CD14-positive monocyte (primary cell): ENCODE measurements around the gene UPK1A. TPM values are rescaled to one million over a fixed set of nuclear protein-coding genes. Genes with fewer than 3 reads are reported as not detected.

Experiments used
- DNase-seq, 3 donors: peaks; one replicate each; pipeline ENCODE4 v3.0.0-alpha.2; 2011 to 2022
- H2AFZ ChIP-seq: 2 replicates; pipeline ENCODE4 v1.6.0; 2012; ENCODE audit warnings: mild to moderate bottlenecking, low read depth, low read length, inconsistent platforms; ENCODE audit not compliant: insufficient read depth, poor library complexity, severe bottlenecking
- H3K27ac ChIP-seq, 2 donors: 1 replicate in 1 of 2; 2 replicates in 1 of 2; pipeline ENCODE4 v1.5.1; 2012 to 2013; ENCODE audit warnings: low read length in 2 of 2, control low read depth in 1 of 2, inconsistent platforms in 1 of 2, low read depth in 1 of 2, mild to moderate bottlenecking in 1 of 2
- H3K27me3 ChIP-seq, 2 donors: one replicate each; pipeline versions ENCODE4 v1.6.0 to v1.6.1; 2011 to 2013; ENCODE audit warnings: low read length in 2 of 2; ENCODE audit not compliant: control insufficient read depth in 2 of 2, insufficient read depth in 2 of 2
- H3K36me3 ChIP-seq, 2 donors: replicated peaks in 1 of 2; 1 replicate in 1 of 2; 2 replicates in 1 of 2; pipeline versions ENCODE4 v1.5.1 to v1.6.1; 2012 to 2013; ENCODE audit warnings: low read length in 2 of 2, control low read depth in 1 of 2, inconsistent platforms in 1 of 2, mild to moderate bottlenecking in 1 of 2; ENCODE audit not compliant: insufficient read depth in 2 of 2, control insufficient read depth in 1 of 2
- H3K4me1 ChIP-seq, 2 donors: 1 replicate in 1 of 2; 2 replicates in 1 of 2; pipeline versions ENCODE4 v1.5.1 to v1.6.1; 2012 to 2013; ENCODE audit warnings: low read length in 2 of 2, control low read depth in 1 of 2, inconsistent platforms in 1 of 2, mild to moderate bottlenecking in 1 of 2, moderate library complexity in 1 of 2; ENCODE audit not compliant: insufficient read depth in 2 of 2, control insufficient read depth in 1 of 2
- H3K4me2 ChIP-seq: replicated peaks from 2 replicates; pipeline ENCODE3; 2012; ENCODE audit warnings: low read length, moderate library complexity, mild to moderate bottlenecking; ENCODE audit not compliant: poor library complexity, severe bottlenecking; ENCODE audit errors: extremely low read depth
- H3K4me3 ChIP-seq, 3 experiments: fragments of 200-600 bp in 1 of 3; sonication (generic) in 1 of 3; replicated peaks in 1 of 3; 1 replicate in 2 of 3; 2 replicates in 1 of 3; pipeline ENCODE4 v1.5.1; 2011 to 2013; ENCODE audit warnings: low read length in 3 of 3, mild to moderate bottlenecking in 3 of 3, control low read depth in 2 of 3, low read depth in 2 of 3, inconsistent platforms in 1 of 3, moderate library complexity in 1 of 3
- H3K79me2 ChIP-seq: 2 replicates; pipeline ENCODE4 v1.6.0; 2012; ENCODE audit warnings: mild to moderate bottlenecking, control low read depth, inconsistent platforms, low read length, moderate library complexity; ENCODE audit not compliant: insufficient read depth
- H3K9ac ChIP-seq: 2 replicates; pipeline ENCODE4 v1.6.0; 2017; ENCODE audit warnings: low read length, mild to moderate bottlenecking; ENCODE audit not compliant: insufficient read depth, poor library complexity, severe bottlenecking
- H3K9me3 ChIP-seq, 2 donors: replicated peaks in 1 of 2; 1 replicate in 1 of 2; 2 replicates in 1 of 2; pipeline versions ENCODE4 v1.5.1 to v1.6.1; 2012 to 2013; ENCODE audit warnings: low read length in 2 of 2, control low read depth in 1 of 2; ENCODE audit not compliant: control insufficient read depth in 1 of 2, insufficient read depth in 1 of 2
- H4K20me1 ChIP-seq: 2 replicates; pipeline ENCODE4 v1.6.0; 2012; ENCODE audit warnings: mild to moderate bottlenecking, low read length, control low read depth, moderate library complexity; ENCODE audit not compliant: insufficient read depth
- H3K27ac Mint-ChIP-seq, 7 donors: one replicate each; pipeline ENCODE4 v1.8.0; 2020; ENCODE audit warnings: mild to moderate bottlenecking in 7 of 7, mixed read lengths in 7 of 7, moderate library complexity in 6 of 7, inconsistent platforms in 2 of 7
- H3K27me3 Mint-ChIP-seq, 3 donors: one replicate each; pipeline ENCODE4 v1.8.0; 2021 to 2022; ENCODE audit warnings: low read depth in 3 of 3, mild to moderate bottlenecking in 3 of 3, mixed read lengths in 3 of 3, moderate library complexity in 3 of 3, inconsistent platforms in 1 of 3
- H3K36me3 Mint-ChIP-seq, 2 donors: one replicate each; pipeline ENCODE4 v1.8.0; 2020; ENCODE audit warnings: mixed read lengths in 2 of 2, inconsistent platforms in 1 of 2, mild to moderate bottlenecking in 1 of 2
- H3K4me1 Mint-ChIP-seq: one replicate; pipeline ENCODE4 v1.8.0; 2020; ENCODE audit warnings: mild to moderate bottlenecking, mixed read lengths
- H3K4me3 Mint-ChIP-seq, 2 donors: one replicate each; pipeline ENCODE4 v1.8.0; 2020; ENCODE audit warnings: mild to moderate bottlenecking in 2 of 2, mixed read lengths in 2 of 2, moderate library complexity in 1 of 2
- H3K9me3 Mint-ChIP-seq, 7 donors: one replicate each; pipeline ENCODE4 v1.8.0; 2020 to 2022; ENCODE audit warnings: mixed read lengths in 7 of 7, mild to moderate bottlenecking in 6 of 7, moderate library complexity in 6 of 7, inconsistent platforms in 2 of 7
- CTCF ChIP-seq: fragments of 200-600 bp; IDR thresholded peaks from one replicate; pipeline ENCODE4 v1.8.0; 2022; ENCODE audit warnings: antibody characterized with exemption, mild to moderate bottlenecking
- WGBS: methylation state at CpG from one replicate; pipeline ENCODE4 v1.1.5; 2013; ENCODE audit warnings: missing lambda C conversion rate; ENCODE audit not compliant: insufficient coverage; 5-methylcytosine and 5-hydroxymethylcytosine counted together
- intact Hi-C, 2 donors: fragments of 100-400 bp; cut with micrococcal nuclease; formaldehyde crosslinking; loops; one replicate each; pipeline versions ENCODE4 v1.15.0 to v1.15.1; 2023
- polyA plus RNA-seq, 3 donors: library from polyadenylated mRNA; depleted of rRNA in 1 of 3; unstranded in 2 of 3; stranded (reverse) in 1 of 3; fragments of 300-500 nt in 2 of 3; fragments of >200 nt in 1 of 3; fragmentation: Illumina TruSeq in 2 of 3; gene quantifications; 1 replicate in 2 of 3; 2 replicates in 1 of 3; pipeline ENCODE4 v1.2.3, GENCODE V29; 2012 to 2021

Gene UPK1A
- polyA plus RNA-seq, 3 donors: not detected

- Histone ChIP-seq H3K9ac (no peak overlapping the region), H3K4me1 (peaks cover 9% of the 10 kb centered on the region in 2 donors), H2AFZ (no peak overlapping the region), H3K79me2 (no peaks in the 10 kb centered on the region), H3K27me3 (peaks cover 0 to 2% of the 10 kb centered on the region in 2 donors), H3K36me3 (peaks cover 45 to 63% of the 10 kb centered on the region in 2 donors), H3K9me3 (no peaks in the 10 kb centered on the region), H3K27ac (no peak overlapping the region), H4K20me1 (no peaks in the 10 kb centered on the region), H3K4me3 (no peak overlapping the region), H3K4me2 (no peak overlapping the region)
- Mint-ChIP-seq H3K4me3 (no peak overlapping the region), H3K27ac (no peak overlapping the region), H3K27me3 (peaks cover 8 to 15% (median 8%) of the 10 kb centered on the region in 3 donors), H3K4me1 (peaks cover 8% of the 10 kb centered on the region), H3K9me3 (no peaks in the 10 kb centered on the region), H3K36me3 (peaks cover 50 to 63% of the 10 kb centered on the region in 2 donors)
- TF ChIP-seq CTCF: no peak
- 97% methylated on average over 22 of the region's 25 CpGs for WGBS
- intact Hi-C loops: no loop called here
- DNase-seq: no peak
Observed at GRCh38 chr19:35637165-35637564, 29.2 kb upstream of the UPK1A start.

- Histone ChIP-seq H3K4me1 (peaks cover 25 to 27% of the 10 kb centered on the region in 2 donors), H3K27ac (no peak overlapping the region), H3K27me3 (peaks cover 0 to 2% of the 10 kb centered on the region in 2 donors), H3K79me2 (no peaks in the 10 kb centered on the region), H4K20me1 (no peaks in the 10 kb centered on the region), H3K9ac (no peak overlapping the region), H2AFZ (no peak overlapping the region), H3K4me3 (no peak overlapping the region), H3K36me3 (peaks cover 25 to 42% of the 10 kb centered on the region in 2 donors), H3K9me3 (no peaks in the 10 kb centered on the region), H3K4me2 (no peak overlapping the region)
- Mint-ChIP-seq H3K4me3 (no peak overlapping the region), H3K4me1 (peaks cover 11% of the 10 kb centered on the region), H3K9me3 (no peaks in the 10 kb centered on the region), H3K27me3 (peaks cover 8 to 14% (median 13%) of the 10 kb centered on the region in 3 donors), H3K36me3 (peaks cover 33 to 42% of the 10 kb centered on the region in 2 donors), H3K27ac (no peak overlapping the region)
- no peak for TF ChIP-seq CTCF
- WGBS: 80% methylated on average over 6 of the region's 6 CpGs
- DNase-seq: no peak
- intact Hi-C loops: no loop called here
Observed at GRCh38 chr19:35639321-35639639, 27.0 kb upstream of the UPK1A start.
